Transverse colon (tissue), 4 donors: Measurements from ENCODE around the gene ANOS1. TPM values are rescaled to one million over a fixed set of nuclear protein-coding genes. Genes with fewer than 3 reads are reported as not detected.

Source experiments
- DNase-seq: peaks from one replicate; pipeline ENCODE4 v3.0.0-alpha.2; 2019
- H3K27ac ChIP-seq, 4 donors: fragments of 200-600 bp; sonication (generic); 2 replicates each; pipeline ENCODE4 v1.5.1; 2016 to 2018; ENCODE audit warnings: inconsistent platforms in 4 of 4
- H3K27me3 ChIP-seq: fragments of 200-600 bp; sonication (generic); 2 replicates; pipeline ENCODE4 v1.5.1; 2017; ENCODE audit warnings: inconsistent platforms
- H3K36me3 ChIP-seq, 4 donors: fragments of 200-600 bp; sonication (generic); 2 replicates each; pipeline ENCODE4 v1.5.1; 2017 to 2019; ENCODE audit warnings: inconsistent platforms in 4 of 4
- H3K4me1 ChIP-seq, 4 donors: fragments of 200-600 bp; sonication (generic); 2 replicates each; pipeline ENCODE4 v1.5.1; 2017 to 2020; ENCODE audit warnings: inconsistent platforms in 4 of 4
- H3K4me3 ChIP-seq, 4 donors: fragments of 200-600 bp; sonication (generic); 1 replicate in 1 of 4; 2 replicates in 3 of 4; pipeline versions ENCODE4 v1.5.1 to v1.6.1; 2017 to 2019; ENCODE audit warnings: inconsistent platforms in 4 of 4
- H3K9me3 ChIP-seq, 2 donors: fragments of 200-600 bp; sonication (generic); 2 replicates each; pipeline ENCODE4 v1.5.1; 2017 to 2019; ENCODE audit warnings: inconsistent platforms in 2 of 2
- CTCF ChIP-seq, 5 experiments: fragments of 200-600 bp in 3 of 5; fragments of 450-650 bp in 2 of 5; sonication (generic) in 3 of 5; IDR thresholded peaks; 1 replicate in 2 of 5; 2 replicates in 3 of 5; pipeline ENCODE4 v1.5.1; 2016 to 2017; ENCODE audit warnings: antibody characterized with exemption in 5 of 5, inconsistent platforms in 3 of 5, mild to moderate bottlenecking in 2 of 5, moderate library complexity in 1 of 5
- EP300 ChIP-seq: sonication (generic); formaldehyde crosslinking; IDR thresholded peaks from one replicate; pipeline ENCODE4 v1.6.1; 2017; ENCODE audit warnings: antibody characterized with exemption, low read depth
- POLR2A ChIP-seq: fragments of 450-650 bp; IDR thresholded peaks from one replicate; pipeline ENCODE4 v1.6.1; 2016; ENCODE audit warnings: antibody characterized with exemption, mild to moderate bottlenecking, moderate library complexity
- POLR2AphosphoS5 ChIP-seq, 3 donors: sonication (generic); formaldehyde crosslinking; IDR thresholded peaks; one replicate each; pipeline ENCODE4 v1.6.1; 2016; ENCODE audit warnings: antibody characterized with exemption in 3 of 3
- WGBS, 2 donors: methylation state at CpG; one replicate each; pipeline ENCODE4 v1.1.5; 2018; ENCODE audit warnings: low coverage in 1 of 2; 5-methylcytosine and 5-hydroxymethylcytosine counted together
- in situ Hi-C, 4 donors: fragments of 200-750 bp; cut with MboI; loops; one replicate each; pipeline versions ENCODE4 v1.15.0 to v1.15.1; 2017; ENCODE audit warnings: low sequenced_read_pairs in 3 of 4, low pct_ligation_motif_present in 1 of 4, low pct_unique_long_range_greater_than_20kb in 1 of 4
- intact Hi-C: fragments of 100-400 bp; cut with DNase I; formaldehyde crosslinking; loops from one replicate; pipeline ENCODE4 v1.15.1; 2023; ENCODE audit warnings: low total_unique reads
- total RNA-seq, 4 donors: library from RNA; depleted of rRNA; stranded (reverse); fragments of >200 nt; gene quantifications; one replicate each; pipeline ENCODE4 v1.1.0, GENCODE V29; 2016

Gene ANOS1
- total RNA-seq, 4 donors from 2014 or later = 0.14 to 0.16 TPM; not detected in 2

- Histone ChIP-seq H3K4me3 (no peak overlapping the region), H3K27me3 (no peaks in the 10 kb centered on the region), H3K9me3 (no peaks in the 10 kb centered on the region), H3K27ac (no peak overlapping the region), H3K4me1 (no peaks in the 10 kb centered on the region), H3K36me3 (no peaks in the 10 kb centered on the region)
- TF ChIP-seq CTCF (IDR thresholded peaks at IDR 0.05) (no peak), POLR2AphosphoS5 (IDR thresholded peaks at IDR 0.05) (no peak), POLR2A (no peak), EP300 (no peak)
- intact Hi-C loops = no loop called here
- WGBS, 2 donors = 77% methylated on average over 3 of the region's 3 CpGs; no CpG with 5 or more reads in 1 of the 2 donors
- no peak for DNase-seq
- in situ Hi-C loops = no loop called here
Observed at GRCh38 chrX:8689473-8689872, 42.5 kb downstream of the ANOS1 start.

- no peaks in the 10 kb centered on the region for H3K36me3 ChIP-seq
Observed at GRCh38 chrX:8688776-8689175, 43.2 kb downstream of the ANOS1 start.

GRCh38 chrX:8684201-8684965 lies 47.6 kb downstream of the ANOS1 start:
- no peaks in the 10 kb centered on the region for H3K27me3 ChIP-seq
- no peaks in the 10 kb centered on the region for H3K4me1 ChIP-seq
- intact Hi-C loops (no loop called here), in situ Hi-C loops (no loop called here)
- no peak for DNase-seq
- TF ChIP-seq CTCF (IDR thresholded peaks at IDR 0.05) = no peak
- no peak for TF ChIP-seq POLR2AphosphoS5 (IDR thresholded peaks at IDR 0.05)
- TF ChIP-seq EP300 = no peak
- no peak for TF ChIP-seq POLR2A
- no peaks in the 10 kb centered on the region for H3K36me3 ChIP-seq
- H3K9me3 ChIP-seq = no peaks in the 10 kb centered on the region
- no peak overlapping the region for H3K27ac ChIP-seq
- 74% methylated on average over 16 of the region's 16 CpGs; no CpG with 5 or more reads in 1 of the 2 donors for WGBS, 2 donors
- no peak overlapping the region for H3K4me3 ChIP-seq

More at GRCh38 chrX:8688776-8689175, 43.2 kb downstream of the ANOS1 start:
- TF ChIP-seq CTCF (IDR thresholded peaks at IDR 0.05) = no peak
- TF ChIP-seq POLR2AphosphoS5 (IDR thresholded peaks at IDR 0.05) = no peak
- TF ChIP-seq EP300 = no peak
- TF ChIP-seq POLR2A = no peak
- Histone ChIP-seq H3K27me3 (no peaks in the 10 kb centered on the region), H3K4me3 (no peak overlapping the region), H3K4me1 (no peaks in the 10 kb centered on the region), H3K27ac (no peak overlapping the region), H3K9me3 (no peaks in the 10 kb centered on the region)
- in situ Hi-C loops (no loop called here), intact Hi-C loops (no loop called here)
- WGBS, 2 donors = 30% methylated on average over 3 of the region's 3 CpGs; no CpG with 5 or more reads in 1 of the 2 donors
- DNase-seq = no peak

GRCh38 chrX:8683687-8684086 lies 48.2 kb downstream of the ANOS1 start:
- TF ChIP-seq POLR2A = no peak
- no peak for TF ChIP-seq EP300
- TF ChIP-seq POLR2AphosphoS5 (IDR thresholded peaks at IDR 0.05) = no peak
- no peak for TF ChIP-seq CTCF (IDR thresholded peaks at IDR 0.05)
- WGBS, 2 donors = 86% methylated on average over 5 of the region's 5 CpGs; no CpG with 5 or more reads in 1 of the 2 donors
- Histone ChIP-seq H3K9me3 (no peaks in the 10 kb centered on the region), H3K27ac (no peak overlapping the region), H3K4me1 (no peaks in the 10 kb centered on the region), H3K36me3 (no peaks in the 10 kb centered on the region), H3K27me3 (no peaks in the 10 kb centered on the region), H3K4me3 (no peak overlapping the region)
- DNase-seq = no peak
- intact Hi-C loops = no loop called here
- in situ Hi-C loops = no loop called here
